Loucy (cell line): ENCODE measurements around the gene DNM1.

Experiments used
- EZH2phosphoT487 ChIP-seq: fragments of 200-600 bp; IDR thresholded peaks from 2 replicates; pipeline ENCODE4 v1.6.1; 2018; ENCODE audit warnings: antibody characterized with exemption, mild to moderate bottlenecking, moderate library complexity, borderline replicate concordance
- TF ChIP-seq, protein P1 (sequence below): fragments of 200-600 bp; sonication (generic); conservative IDR thresholded peaks from 2 replicates; pipeline ENCODE4 v1.5.1; 2014; ENCODE audit warnings: mild to moderate bottlenecking, antibody characterized with exemption, low read length

DNA sequence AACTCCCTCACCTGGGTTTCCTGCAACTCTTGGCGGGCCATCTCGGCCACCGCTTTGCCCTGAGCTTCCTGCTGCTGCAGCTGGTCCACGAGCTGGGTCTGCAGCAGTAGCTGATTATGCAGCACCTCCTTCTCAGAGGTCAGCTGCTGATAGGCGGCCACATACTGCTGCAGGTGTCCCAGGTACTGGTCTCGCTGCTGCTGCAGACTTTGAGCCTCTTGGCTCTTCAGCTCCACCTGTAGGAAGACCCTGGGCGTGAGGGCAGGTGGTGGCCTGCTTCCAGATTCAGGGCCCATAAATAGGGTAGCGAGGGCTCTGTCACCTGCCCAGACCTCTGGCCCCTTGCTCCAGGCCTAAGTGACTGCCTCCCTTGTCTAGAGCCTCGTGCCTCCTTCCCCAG lies 56.0 kb downstream of the DNM1 start:
- TF ChIP-seq, protein P1, sequence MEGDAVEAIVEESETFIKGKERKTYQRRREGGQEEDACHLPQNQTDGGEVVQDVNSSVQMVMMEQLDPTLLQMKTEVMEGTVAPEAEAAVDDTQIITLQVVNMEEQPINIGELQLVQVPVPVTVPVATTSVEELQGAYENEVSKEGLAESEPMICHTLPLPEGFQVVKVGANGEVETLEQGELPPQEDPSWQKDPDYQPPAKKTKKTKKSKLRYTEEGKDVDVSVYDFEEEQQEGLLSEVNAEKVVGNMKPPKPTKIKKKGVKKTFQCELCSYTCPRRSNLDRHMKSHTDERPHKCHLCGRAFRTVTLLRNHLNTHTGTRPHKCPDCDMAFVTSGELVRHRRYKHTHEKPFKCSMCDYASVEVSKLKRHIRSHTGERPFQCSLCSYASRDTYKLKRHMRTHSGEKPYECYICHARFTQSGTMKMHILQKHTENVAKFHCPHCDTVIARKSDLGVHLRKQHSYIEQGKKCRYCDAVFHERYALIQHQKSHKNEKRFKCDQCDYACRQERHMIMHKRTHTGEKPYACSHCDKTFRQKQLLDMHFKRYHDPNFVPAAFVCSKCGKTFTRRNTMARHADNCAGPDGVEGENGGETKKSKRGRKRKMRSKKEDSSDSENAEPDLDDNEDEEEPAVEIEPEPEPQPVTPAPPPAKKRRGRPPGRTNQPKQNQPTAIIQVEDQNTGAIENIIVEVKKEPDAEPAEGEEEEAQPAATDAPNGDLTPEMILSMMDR = no peak
- TF ChIP-seq EZH2phosphoT487 = no peak
